Measurements from ENCODE around the gene BTNL3.
"Not testable (repeated sequence)": the region's sequence is repeated elsewhere in the genome, so short reads cannot be mapped to it uniquely, and the experiment has no call there.

DNA sequence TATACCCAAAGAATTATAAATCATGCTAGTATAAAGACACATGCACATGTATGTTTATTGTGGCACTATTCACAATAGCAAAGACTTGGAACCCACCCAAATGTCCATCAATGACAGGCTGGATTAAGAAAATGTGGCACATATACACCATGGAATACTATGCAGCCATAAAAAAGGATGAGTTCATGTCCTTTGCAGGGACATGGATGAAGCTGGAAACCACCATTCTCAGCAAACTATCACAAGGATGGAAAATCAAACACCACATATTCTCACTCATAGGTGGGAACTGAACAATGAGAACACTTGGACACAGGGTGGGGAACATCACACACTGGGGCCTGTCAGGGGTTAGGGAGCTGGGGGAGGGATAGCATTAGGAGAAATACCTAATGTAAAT is 26.0 kb downstream of the BTNL3 start:
- not testable (repeated sequence) for TF ChIP-seq RAD21 (CRISPR knock-in tag; conservative IDR thresholded peaks at IDR 0.05 in 1 of 2, IDR thresholded peaks at IDR 0.05 in 1 of 2); NFRKB (IDR thresholded peaks at IDR 0.05; ENCODE audit: low read depth); HCFC1 (IDR thresholded peaks at IDR 0.05; ENCODE audit: low read depth, low read length); THAP12 (CRISPR knock-in tag; IDR thresholded peaks at IDR 0.05); RBM22 (IDR thresholded peaks at IDR 0.05; ENCODE audit: low read depth, low read length, poor library complexity, severe bottlenecking)
- TF ChIP-seq, protein P1, sequence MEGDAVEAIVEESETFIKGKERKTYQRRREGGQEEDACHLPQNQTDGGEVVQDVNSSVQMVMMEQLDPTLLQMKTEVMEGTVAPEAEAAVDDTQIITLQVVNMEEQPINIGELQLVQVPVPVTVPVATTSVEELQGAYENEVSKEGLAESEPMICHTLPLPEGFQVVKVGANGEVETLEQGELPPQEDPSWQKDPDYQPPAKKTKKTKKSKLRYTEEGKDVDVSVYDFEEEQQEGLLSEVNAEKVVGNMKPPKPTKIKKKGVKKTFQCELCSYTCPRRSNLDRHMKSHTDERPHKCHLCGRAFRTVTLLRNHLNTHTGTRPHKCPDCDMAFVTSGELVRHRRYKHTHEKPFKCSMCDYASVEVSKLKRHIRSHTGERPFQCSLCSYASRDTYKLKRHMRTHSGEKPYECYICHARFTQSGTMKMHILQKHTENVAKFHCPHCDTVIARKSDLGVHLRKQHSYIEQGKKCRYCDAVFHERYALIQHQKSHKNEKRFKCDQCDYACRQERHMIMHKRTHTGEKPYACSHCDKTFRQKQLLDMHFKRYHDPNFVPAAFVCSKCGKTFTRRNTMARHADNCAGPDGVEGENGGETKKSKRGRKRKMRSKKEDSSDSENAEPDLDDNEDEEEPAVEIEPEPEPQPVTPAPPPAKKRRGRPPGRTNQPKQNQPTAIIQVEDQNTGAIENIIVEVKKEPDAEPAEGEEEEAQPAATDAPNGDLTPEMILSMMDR (IDR thresholded peaks at IDR 0.05 in 2 of 3, conservative IDR thresholded peaks at IDR 0.05 in 1 of 3; ENCODE audit: insufficient read depth in 2 of 3, low read depth in 1 of 3, low read length in 3 of 3), result not testable (repeated sequence)
- TF ChIP-seq, protein P2, sequence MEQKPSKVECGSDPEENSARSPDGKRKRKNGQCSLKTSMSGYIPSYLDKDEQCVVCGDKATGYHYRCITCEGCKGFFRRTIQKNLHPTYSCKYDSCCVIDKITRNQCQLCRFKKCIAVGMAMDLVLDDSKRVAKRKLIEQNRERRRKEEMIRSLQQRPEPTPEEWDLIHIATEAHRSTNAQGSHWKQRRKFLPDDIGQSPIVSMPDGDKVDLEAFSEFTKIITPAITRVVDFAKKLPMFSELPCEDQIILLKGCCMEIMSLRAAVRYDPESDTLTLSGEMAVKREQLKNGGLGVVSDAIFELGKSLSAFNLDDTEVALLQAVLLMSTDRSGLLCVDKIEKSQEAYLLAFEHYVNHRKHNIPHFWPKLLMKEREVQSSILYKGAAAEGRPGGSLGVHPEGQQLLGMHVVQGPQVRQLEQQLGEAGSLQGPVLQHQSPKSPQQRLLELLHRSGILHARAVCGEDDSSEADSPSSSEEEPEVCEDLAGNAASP (IDR thresholded peaks at IDR 0.05), result not testable (repeated sequence)
- TF ChIP-seq, protein P3, sequence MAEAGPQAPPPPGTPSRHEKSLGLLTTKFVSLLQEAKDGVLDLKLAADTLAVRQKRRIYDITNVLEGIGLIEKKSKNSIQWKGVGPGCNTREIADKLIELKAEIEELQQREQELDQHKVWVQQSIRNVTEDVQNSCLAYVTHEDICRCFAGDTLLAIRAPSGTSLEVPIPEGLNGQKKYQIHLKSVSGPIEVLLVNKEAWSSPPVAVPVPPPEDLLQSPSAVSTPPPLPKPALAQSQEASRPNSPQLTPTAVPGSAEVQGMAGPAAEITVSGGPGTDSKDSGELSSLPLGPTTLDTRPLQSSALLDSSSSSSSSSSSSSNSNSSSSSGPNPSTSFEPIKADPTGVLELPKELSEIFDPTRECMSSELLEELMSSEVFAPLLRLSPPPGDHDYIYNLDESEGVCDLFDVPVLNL (CRISPR knock-in tag; IDR thresholded peaks at IDR 0.05; ENCODE audit: low read depth), result not testable (repeated sequence)
- TF ChIP-seq, protein P4, sequence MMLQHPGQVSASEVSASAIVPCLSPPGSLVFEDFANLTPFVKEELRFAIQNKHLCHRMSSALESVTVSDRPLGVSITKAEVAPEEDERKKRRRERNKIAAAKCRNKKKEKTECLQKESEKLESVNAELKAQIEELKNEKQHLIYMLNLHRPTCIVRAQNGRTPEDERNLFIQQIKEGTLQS (IDR thresholded peaks at IDR 0.05), result not testable (repeated sequence)
- TF ChIP-seq, protein P4 (CRISPR knock-in tag; conservative IDR thresholded peaks at IDR 0.05), result not testable (repeated sequence)
